IMR-90 (cell line): Measurements from ENCODE around the gene BSDC1. TPM values are rescaled to one million over a fixed set of nuclear protein-coding genes. Genes with fewer than 3 reads are reported as not detected.
"Not testable (repeated sequence)": the region's sequence is repeated elsewhere in the genome, so short reads cannot be mapped to it uniquely, and the experiment has no call there.

Experiments used
- ATAC-seq: fragments of 200-7000 bp; cut with Tn5 transposase; 2 replicates; pipeline ENCODE4 v1.9.1; 2020; ENCODE audit warnings: low read depth, mild to moderate bottlenecking, moderate library complexity
- BruUV-seq: library from RNA; stranded (reverse); fragments of 400-500 nt; replicated peaks from 2 replicates; lab custom pipeline; 2021; lab: Mats Ljungman, UMichigan
- CTCF ChIA-PET: fragments of 300-600 bp; formaldehyde crosslinking; extraction: SDS; loops from one replicate; lab custom pipeline; 2021; ENCODE audit warnings: antibody characterized with exemption; lab: Yijun Ruan, JAX
- POLR2A ChIA-PET: fragments of 300-600 bp; sonication (Branson Sonifier 250); formaldehyde crosslinking; loops from one replicate; lab custom pipeline; 2022; ENCODE audit warnings: antibody characterized with exemption; ENCODE audit not compliant: unreplicated experiment; lab: Charles Lee
- DNase-seq: peaks from one replicate; pipeline ENCODE4 v3.0.0; 2013
- H2AFZ ChIP-seq: replicated peaks from 2 replicates; pipeline ENCODE3; 2013; ENCODE audit warnings: low read length, mild to moderate bottlenecking; ENCODE audit not compliant: poor library complexity
- H2AK5ac ChIP-seq: 2 replicates; pipeline ENCODE4 v1.6.1; 2013; ENCODE audit warnings: low read depth, low read length, inconsistent platforms
- H2AK9ac ChIP-seq: replicated peaks from 2 replicates; pipeline ENCODE3; 2013; ENCODE audit warnings: mild to moderate bottlenecking, low read depth, low read length, moderate library complexity; ENCODE audit not compliant: poor library complexity
- H2BK120ac ChIP-seq: 2 replicates; pipeline ENCODE4 v1.6.1; 2013; ENCODE audit warnings: low read depth, low read length, inconsistent platforms
- H2BK15ac ChIP-seq: 3 replicates; pipeline ENCODE4 v1.6.1; 2013; ENCODE audit warnings: low read depth, low read length, inconsistent platforms
- H2BK20ac ChIP-seq: 2 replicates; pipeline ENCODE4 v1.6.1; 2013; ENCODE audit warnings: low read depth, mild to moderate bottlenecking, inconsistent platforms, low read length, moderate library complexity
- H2BK5ac ChIP-seq: 2 replicates; pipeline ENCODE4 v1.6.1; 2013; ENCODE audit warnings: mild to moderate bottlenecking, low read depth, low read length, inconsistent platforms; ENCODE audit not compliant: poor library complexity, severe bottlenecking
- H3K14ac ChIP-seq: replicated peaks from 2 replicates; pipeline ENCODE4 v1.6.1; 2013; ENCODE audit warnings: low read depth, low read length, inconsistent platforms
- H3K18ac ChIP-seq: 2 replicates; pipeline ENCODE4 v1.6.1; 2013; ENCODE audit warnings: low read depth, low read length, control low read depth
- H3K23ac ChIP-seq: 2 replicates; pipeline ENCODE4 v1.6.1; 2013; ENCODE audit warnings: low read depth, low read length, inconsistent platforms
- H3K27ac ChIP-seq: 2 replicates; pipeline ENCODE4 v1.5.1; 2013; ENCODE audit warnings: mild to moderate bottlenecking, control low read depth, low read length; ENCODE audit not compliant: insufficient read depth
- H3K27me3 ChIP-seq: 2 replicates; pipeline ENCODE4 v1.6.1; 2013; ENCODE audit warnings: low read length; ENCODE audit not compliant: control insufficient read depth, insufficient read depth
- H3K36me3 ChIP-seq: 2 replicates; pipeline ENCODE4 v1.6.1; 2013; ENCODE audit warnings: low read length, mixed read lengths; ENCODE audit not compliant: control insufficient read depth, insufficient read depth
- H3K4ac ChIP-seq: 2 replicates; pipeline ENCODE4 v1.6.1; 2013; ENCODE audit warnings: low read depth, low read length, inconsistent platforms
- H3K4me1 ChIP-seq: 2 replicates; pipeline ENCODE4 v1.6.1; 2013; ENCODE audit warnings: low read length, mixed read lengths; ENCODE audit not compliant: control insufficient read depth, insufficient read depth
- H3K4me2 ChIP-seq: 2 replicates; pipeline ENCODE4 v1.6.1; 2013; ENCODE audit warnings: low read depth, mild to moderate bottlenecking, control low read depth, low read length, moderate library complexity
- H3K4me3 ChIP-seq: 2 replicates; pipeline ENCODE4 v1.5.1; 2013; ENCODE audit warnings: low read depth, mild to moderate bottlenecking, control low read depth, low read length, moderate library complexity; ENCODE audit not compliant: insufficient read depth
- H3K56ac ChIP-seq: 2 replicates; pipeline ENCODE4 v1.6.1; 2013; ENCODE audit warnings: low read length, inconsistent platforms; ENCODE audit not compliant: insufficient read depth; ENCODE audit errors: extremely low read depth
- H3K79me1 ChIP-seq, 2 experiments: 2 replicates each; pipeline ENCODE4 v1.6.1; 2013; ENCODE audit warnings: low read length in 2 of 2, inconsistent platforms in 1 of 2, low read depth in 1 of 2
- H3K9ac ChIP-seq: 2 replicates; pipeline ENCODE4 v1.6.1; 2013; ENCODE audit warnings: low read depth, low read length, control low read depth
- H3K9me1 ChIP-seq: 2 replicates; pipeline ENCODE4 v1.6.1; 2013; ENCODE audit warnings: low read length, inconsistent platforms; ENCODE audit not compliant: insufficient read depth
- H3K9me3 ChIP-seq: 2 replicates; pipeline ENCODE4 v1.6.1; 2013; ENCODE audit warnings: low read length; ENCODE audit not compliant: control insufficient read depth, insufficient read depth
- H4K20me1 ChIP-seq: 2 replicates; pipeline ENCODE4 v1.6.1; 2013; ENCODE audit warnings: low read length, inconsistent platforms; ENCODE audit not compliant: insufficient read depth
- H4K5ac ChIP-seq: 2 replicates; pipeline ENCODE4 v1.6.1; 2013; ENCODE audit warnings: mild to moderate bottlenecking, low read depth, low read length, control low read depth
- H4K8ac ChIP-seq, 2 experiments: 2 replicates each; pipeline ENCODE4 v1.6.1; 2013; ENCODE audit warnings: low read depth in 2 of 2, low read length in 2 of 2, control low read depth in 1 of 2, inconsistent platforms in 1 of 2
- H4K91ac ChIP-seq: 2 replicates; pipeline ENCODE4 v1.6.1; 2013; ENCODE audit warnings: low read depth, low read length, inconsistent platforms; ENCODE audit not compliant: insufficient read depth
- MAFK ChIP-seq: IDR thresholded peaks from 2 replicates; pipeline ENCODE4 v1.6.1; 2012; ENCODE audit warnings: low read depth, low read length, improper control_type of control experiment
- MAZ ChIP-seq: IDR thresholded peaks from 2 replicates; pipeline ENCODE4 v1.6.1; 2012; ENCODE audit warnings: low read depth, mild to moderate bottlenecking, low read length, improper control_type of control experiment, moderate library complexity, borderline replicate concordance
- MXI1 ChIP-seq: IDR thresholded peaks from 2 replicates; pipeline ENCODE4 v1.6.1; 2012; ENCODE audit warnings: low read depth, mild to moderate bottlenecking, low read length, moderate library complexity, borderline replicate concordance
- NFE2L2 ChIP-seq: fragments of 150-350 bp; IDR thresholded peaks from 2 replicates; pipeline ENCODE4 v1.6.1; 2016; ENCODE audit warnings: low read depth, mild to moderate bottlenecking, low read length
- RCOR1 ChIP-seq: IDR thresholded peaks from 2 replicates; pipeline ENCODE4 v1.6.1; 2012; ENCODE audit warnings: mild to moderate bottlenecking, low read length, improper control_type of control experiment; ENCODE audit not compliant: insufficient replicate concordance
- RFX5 ChIP-seq: IDR thresholded peaks from 2 replicates; pipeline ENCODE4 v1.8.0; 2012; ENCODE audit warnings: low read depth, mild to moderate bottlenecking, low read length, moderate library complexity
- SMC3 ChIP-seq: fragments of 150-350 bp; IDR thresholded peaks from 2 replicates; pipeline ENCODE4 v1.6.1; 2016; ENCODE audit warnings: low read depth, mild to moderate bottlenecking, antibody characterized with exemption, low read length, moderate library complexity
- USF2 ChIP-seq: fragments of 150-350 bp; IDR thresholded peaks from 2 replicates; pipeline ENCODE4 v1.6.1; 2017; ENCODE audit warnings: mild to moderate bottlenecking, antibody characterized with exemption, low read length, low read depth
- WGBS, 2 experiments: methylation state at CpG; one replicate each; pipeline versions ENCODE4 v1.1.5 to v1.1.7; 2013; ENCODE audit warnings: missing lambda C conversion rate in 2 of 2; ENCODE audit not compliant: insufficient read length in 1 of 2; ENCODE audit errors: extremely low coverage in 2 of 2; 5-methylcytosine and 5-hydroxymethylcytosine counted together
- dilution Hi-C: fragments of 300-500 bp; cut with HindIII; formaldehyde crosslinking; loops from one replicate; pipeline ENCODE4 v1.14.3; 2018; ENCODE audit warnings: low sequenced_read_pairs; ENCODE audit not compliant: unreplicated experiment
- in situ Hi-C: fragments of 300-500 bp; cut with MboI; formaldehyde crosslinking; loops from 3 replicates; pipeline ENCODE4 v1.14.3; 2019; ENCODE audit warnings: low sequenced_read_pairs, inconsistent platforms, mixed read lengths
- intact Hi-C: fragments of 100-400 bp; cut with micrococcal nuclease; formaldehyde crosslinking; loops from 2 replicates; pipeline ENCODE4 v1.10.0; 2022
- polyA plus RNA-seq, 3 experiments: library from polyadenylated mRNA; depleted of rRNA; stranded (reverse); fragments of >200 nt; gene quantifications; 2 replicates each; pipeline ENCODE4 v1.2.3, GENCODE V29; 2012; ENCODE audit warnings: low replicate concordance in 1 of 3
- total RNA-seq: library from RNA; depleted of rRNA; stranded (reverse); fragments of >200 nt; gene quantifications from 2 replicates; pipeline ENCODE4 v1.2.3, GENCODE V29; 2012

Gene BSDC1
- total and polyA plus RNA-seq, 2 of the 4 experiments (the other 2 are of a cell fraction), result 56.8 to 60.4 TPM

GRCh38 chr1:32356478-32356877 lies 37.8 kb downstream of the BSDC1 start:
- Histone ChIP-seq H3K56ac (no peak overlapping the region), H3K4me2 (no peak overlapping the region), H2BK5ac (no peak overlapping the region), H3K23ac (no peak overlapping the region), H2BK20ac (no peak overlapping the region), H3K27me3 (no peaks in the 10 kb centered on the region), H3K27ac (no peak overlapping the region), H2AK9ac (no peak overlapping the region), H3K18ac (no peak overlapping the region), H3K4me1 (peaks cover 20% of the 10 kb centered on the region), H4K8ac (no peak overlapping the region), H2AFZ (no peak overlapping the region), H3K4ac (no peak overlapping the region), H2BK120ac (no peak overlapping the region), H4K5ac (no peak overlapping the region), H4K91ac (no peak overlapping the region), H3K9me1 (peaks cover 18% of the 10 kb centered on the region), H3K9me3 (no peaks in the 10 kb centered on the region), H3K9ac (no peak overlapping the region), H3K4me3 (no peak overlapping the region), H2AK5ac (no peak overlapping the region), H3K79me1 (peaks cover 8 to 20% of the 10 kb centered on the region in 2 experiments; a peak in 3 of 4 replicates), H3K14ac (no peak overlapping the region), H3K36me3 (peaks cover 6% of the 10 kb centered on the region; the same call in 1 of the 2 replicates), H4K20me1 (no peaks in the 10 kb centered on the region), H2BK15ac (no peak overlapping the region)
- POLR2A ChIA-PET, result no interaction called here
- WGBS, 2 experiments, result no CpG with 5 or more reads among the region's 1 CpG
- TF ChIP-seq SMC3 (no peak), MAFK (no peak), RFX5 (no peak), MAZ (no peak), RCOR1 (no peak), USF2 (no peak), NFE2L2 (no peak), MXI1 (no peak)
- no peak for ATAC-seq
- no TSS peak for BruUV-seq
- in situ Hi-C loops (no loop called here), intact Hi-C loops (no loop called here), dilution Hi-C loops (no loop called here)
- CTCF ChIA-PET, result no interaction called here
- no peak for DNase-seq

- H4K8ac ChIP-seq, H3K23ac ChIP-seq, H2BK20ac ChIP-seq, H3K56ac ChIP-seq, H3K36me3 ChIP-seq, H2AK9ac ChIP-seq, DNase-seq, H2BK120ac ChIP-seq, CTCF ChIA-PET, H3K4me2 ChIP-seq, ATAC-seq, H3K27me3 ChIP-seq, H2BK15ac ChIP-seq, intact Hi-C loops, H3K27ac ChIP-seq, H2AFZ ChIP-seq, H4K91ac ChIP-seq, POLR2A ChIA-PET, H3K4me3 ChIP-seq, H2AK5ac ChIP-seq, in situ Hi-C loops, BruUV-seq, H3K14ac ChIP-seq, H3K18ac ChIP-seq, H4K20me1 ChIP-seq, H3K9me3 ChIP-seq, H4K5ac ChIP-seq, dilution Hi-C loops, H3K9ac ChIP-seq, H3K4ac ChIP-seq, H2BK5ac ChIP-seq: not testable (repeated sequence)
- Histone ChIP-seq H3K9me1 (peaks cover 18% of the 10 kb centered on the region), H3K4me1 (peaks cover 20% of the 10 kb centered on the region), H3K79me1 (peaks cover 8 to 23% of the 10 kb centered on the region in 2 experiments; a peak in 3 of 4 replicates)
- 60% methylated on average over 1 of the region's 6 CpGs; no CpG with 5 or more reads in 1 of the 2 experiments for WGBS, 2 experiments
Measured at GRCh38 chr1:32355778-32356177, 38.5 kb downstream of the BSDC1 start.
